Fibroblast of villous mesenchyme (primary cell): Measurements from ENCODE around the gene LGR5. TPM values are rescaled to one million over a fixed set of nuclear protein-coding genes. Genes with fewer than 3 reads are reported as not detected.
"Not testable (repeated sequence)": the region's sequence is repeated elsewhere in the genome, so short reads cannot be mapped to it uniquely, and the experiment has no call there.

Experiments used
- DNase-seq: peaks from one replicate; pipeline ENCODE4 v3.0.0-alpha.2; 2010; ENCODE audit warnings: low read depth
- H3K4me3 ChIP-seq: 2 replicates; pipeline ENCODE4 v1.5.1; 2011; ENCODE audit warnings: low read depth, mild to moderate bottlenecking, low read length
- total RNA-seq: library from RNA; depleted of rRNA; stranded (reverse); fragments of >200 nt; gene quantifications from 2 replicates; pipeline ENCODE4 v1.2.3, GENCODE V29; 2012
- TF ChIP-seq, protein P1 (sequence below): IDR thresholded peaks from 2 replicates; pipeline ENCODE4 v1.5.1; 2012; ENCODE audit warnings: low read depth, mild to moderate bottlenecking, low read length; ENCODE audit not compliant: insufficient read depth

Gene LGR5
- total RNA-seq, 1 donor, result not detected

GRCh38 chr12:71478270-71478669 lies 38.7 kb downstream of the LGR5 start:
- H3K4me3 ChIP-seq, result no peak overlapping the region
- TF ChIP-seq, protein P1, sequence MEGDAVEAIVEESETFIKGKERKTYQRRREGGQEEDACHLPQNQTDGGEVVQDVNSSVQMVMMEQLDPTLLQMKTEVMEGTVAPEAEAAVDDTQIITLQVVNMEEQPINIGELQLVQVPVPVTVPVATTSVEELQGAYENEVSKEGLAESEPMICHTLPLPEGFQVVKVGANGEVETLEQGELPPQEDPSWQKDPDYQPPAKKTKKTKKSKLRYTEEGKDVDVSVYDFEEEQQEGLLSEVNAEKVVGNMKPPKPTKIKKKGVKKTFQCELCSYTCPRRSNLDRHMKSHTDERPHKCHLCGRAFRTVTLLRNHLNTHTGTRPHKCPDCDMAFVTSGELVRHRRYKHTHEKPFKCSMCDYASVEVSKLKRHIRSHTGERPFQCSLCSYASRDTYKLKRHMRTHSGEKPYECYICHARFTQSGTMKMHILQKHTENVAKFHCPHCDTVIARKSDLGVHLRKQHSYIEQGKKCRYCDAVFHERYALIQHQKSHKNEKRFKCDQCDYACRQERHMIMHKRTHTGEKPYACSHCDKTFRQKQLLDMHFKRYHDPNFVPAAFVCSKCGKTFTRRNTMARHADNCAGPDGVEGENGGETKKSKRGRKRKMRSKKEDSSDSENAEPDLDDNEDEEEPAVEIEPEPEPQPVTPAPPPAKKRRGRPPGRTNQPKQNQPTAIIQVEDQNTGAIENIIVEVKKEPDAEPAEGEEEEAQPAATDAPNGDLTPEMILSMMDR, result no peak
- no peak for DNase-seq

DNA sequence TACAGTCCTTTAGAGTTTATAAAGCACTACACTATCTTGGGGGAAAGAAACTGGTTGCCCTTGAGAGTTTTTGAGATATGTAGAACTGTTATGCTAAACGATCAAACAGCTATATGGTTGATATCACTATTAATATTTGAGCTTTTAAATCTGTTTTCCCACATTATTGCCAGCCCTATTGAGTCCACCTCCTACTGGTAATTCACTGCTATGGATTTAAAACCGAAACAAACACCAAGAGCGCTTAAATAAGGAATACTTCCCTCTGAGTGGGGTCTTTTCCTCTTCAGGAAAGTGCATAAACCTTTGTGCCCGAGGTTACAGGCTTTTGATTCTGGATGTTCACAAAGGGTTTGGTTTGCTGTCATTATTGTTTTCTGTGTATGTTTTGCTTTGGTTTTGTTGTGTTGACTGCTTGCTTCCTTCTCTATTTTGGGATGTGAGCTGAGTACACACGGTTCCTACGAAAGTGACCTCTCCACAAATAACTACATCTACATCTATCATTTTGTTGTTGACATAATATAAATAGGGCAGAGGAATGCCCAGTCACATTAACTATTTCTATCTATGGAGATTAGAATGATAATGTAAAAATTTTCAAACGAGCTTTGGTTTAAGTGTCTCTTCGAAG lies 44.8 kb downstream of the LGR5 start:
- no peak overlapping the region for H3K4me3 ChIP-seq
- TF ChIP-seq, protein P1, result no peak

DNA sequence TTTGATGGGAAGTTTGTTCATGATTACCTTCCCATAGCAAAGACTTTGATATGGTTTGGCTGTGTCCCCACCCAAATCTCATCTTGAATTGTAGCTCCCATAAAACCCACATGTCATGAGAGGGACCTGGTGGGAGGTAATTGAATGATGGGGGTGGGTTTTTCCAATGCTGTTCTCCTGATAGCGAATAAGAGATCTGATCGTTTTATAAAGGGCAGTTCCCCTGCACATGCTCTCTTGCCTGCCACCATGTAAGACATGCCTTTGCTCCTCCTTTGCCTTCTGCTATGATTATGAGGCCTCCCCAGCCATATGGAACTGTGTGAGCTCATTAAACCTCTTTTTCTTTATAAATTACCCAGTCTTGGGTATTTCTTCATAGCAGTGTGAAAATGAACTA lies 51.2 kb downstream of the LGR5 start:
- not testable (repeated sequence) for DNase-seq

More for the DNA sequence above, 44.8 kb downstream of the LGR5 start:
- no peak for DNase-seq

GRCh38 chr12:71492604-71493003 lies 53.0 kb downstream of the LGR5 start:
- TF ChIP-seq, protein P1, result no peak
- DNase-seq, result no peak
- no peak overlapping the region for H3K4me3 ChIP-seq

More for the DNA sequence above, 51.2 kb downstream of the LGR5 start:
- H3K4me3 ChIP-seq, result not testable (repeated sequence)

GRCh38 chr12:71499834-71500233 lies 60.2 kb downstream of the LGR5 start:
- TF ChIP-seq, protein P1, result no peak
- DNase-seq, result no peak
- no peak overlapping the region for H3K4me3 ChIP-seq

- DNase-seq, result no peak
- H3K4me3 ChIP-seq, result no peak overlapping the region
- TF ChIP-seq, protein P1, result no peak
Observed at GRCh38 chr12:71503579-71504391, 64.2 kb downstream of the LGR5 start.

- DNase-seq, result no peak
- H3K4me3 ChIP-seq, result no peak overlapping the region
- TF ChIP-seq, protein P1, result no peak
Observed at GRCh38 chr12:71504476-71504875, 64.9 kb downstream of the LGR5 start.
